Measurements from ENCODE around the gene ANTKMT.

DNA sequence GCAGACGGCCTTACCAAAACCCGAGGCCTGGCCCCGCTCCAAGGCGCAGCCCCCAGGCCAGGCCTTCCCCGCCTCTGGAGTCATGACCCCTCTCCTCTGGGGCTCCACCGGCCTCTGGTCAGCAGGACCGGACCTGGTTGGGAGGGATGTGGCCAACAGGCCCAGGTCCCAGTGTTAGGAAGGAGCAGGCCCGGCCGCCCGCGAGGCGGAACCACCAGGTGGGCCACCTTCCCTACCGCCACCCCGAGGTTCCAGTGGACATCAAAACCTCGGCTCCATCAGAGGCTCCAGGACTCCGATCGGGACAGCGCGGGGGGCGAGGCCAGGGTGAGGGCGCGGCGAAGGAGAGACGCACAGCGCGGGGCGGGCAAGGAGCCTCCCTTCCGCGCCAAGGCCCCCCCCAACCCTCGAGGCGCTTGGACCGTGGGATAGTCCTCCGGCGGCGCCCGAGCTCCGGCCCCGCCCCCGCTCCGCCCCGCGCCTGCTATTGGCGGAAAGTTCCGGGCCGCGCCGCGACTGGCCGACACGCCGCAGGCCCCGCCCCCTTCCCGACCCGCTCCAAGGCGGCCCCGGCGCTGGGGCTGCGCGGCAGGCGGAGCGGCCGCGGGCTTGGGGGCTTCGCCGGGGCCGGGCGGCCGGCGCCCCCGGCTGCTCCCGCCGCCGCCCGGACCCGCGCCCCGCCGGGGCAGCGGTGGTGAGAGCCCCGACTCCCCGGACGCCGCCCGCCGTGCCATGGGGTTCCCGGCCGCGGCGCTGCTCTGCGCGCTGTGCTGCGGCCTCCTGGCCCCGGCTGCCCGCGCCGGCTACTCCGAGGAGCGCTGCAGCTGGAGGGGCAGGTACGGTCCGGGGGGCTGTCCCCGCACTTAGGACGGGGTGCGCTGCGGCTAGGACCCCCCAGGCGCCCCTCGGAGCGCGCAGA is 6.1 kb upstream of the ANTKMT start, which contains the start of gene METRN:
- TF ChIP-seq, protein P1, sequence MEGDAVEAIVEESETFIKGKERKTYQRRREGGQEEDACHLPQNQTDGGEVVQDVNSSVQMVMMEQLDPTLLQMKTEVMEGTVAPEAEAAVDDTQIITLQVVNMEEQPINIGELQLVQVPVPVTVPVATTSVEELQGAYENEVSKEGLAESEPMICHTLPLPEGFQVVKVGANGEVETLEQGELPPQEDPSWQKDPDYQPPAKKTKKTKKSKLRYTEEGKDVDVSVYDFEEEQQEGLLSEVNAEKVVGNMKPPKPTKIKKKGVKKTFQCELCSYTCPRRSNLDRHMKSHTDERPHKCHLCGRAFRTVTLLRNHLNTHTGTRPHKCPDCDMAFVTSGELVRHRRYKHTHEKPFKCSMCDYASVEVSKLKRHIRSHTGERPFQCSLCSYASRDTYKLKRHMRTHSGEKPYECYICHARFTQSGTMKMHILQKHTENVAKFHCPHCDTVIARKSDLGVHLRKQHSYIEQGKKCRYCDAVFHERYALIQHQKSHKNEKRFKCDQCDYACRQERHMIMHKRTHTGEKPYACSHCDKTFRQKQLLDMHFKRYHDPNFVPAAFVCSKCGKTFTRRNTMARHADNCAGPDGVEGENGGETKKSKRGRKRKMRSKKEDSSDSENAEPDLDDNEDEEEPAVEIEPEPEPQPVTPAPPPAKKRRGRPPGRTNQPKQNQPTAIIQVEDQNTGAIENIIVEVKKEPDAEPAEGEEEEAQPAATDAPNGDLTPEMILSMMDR (conservative IDR thresholded peaks at IDR 0.05; ENCODE audit: low read length), result no peak
- no peak for TF ChIP-seq EZH2phosphoT487 (IDR thresholded peaks at IDR 0.05; ENCODE audit: borderline replicate concordance)
